ENCODE results near the gene CENPP.

The CENPP gene

GRCh38 chr9:92325269-92325990, at the start of gene CENPP, which contains the start of gene NOL8:
Gene CENPP, plus strand, starts transcription at chr9:92325953.
Gene NOL8, minus strand, starts transcription at chr9:92325350. Its CDS starts 1,189 bp downstream, at chr9:92324161.
- DNase-seq = peak; percentile 91

GRCh38 chr9:92276331-92277032, 49.3 kb upstream of the CENPP start:
- no peak for DNase-seq

GRCh38 chr9:92278110-92278509, 47.6 kb upstream of the CENPP start:
- no peak for DNase-seq

- no peak for DNase-seq
Measured at GRCh38 chr9:92279302-92279701, 46.5 kb upstream of the CENPP start.

GRCh38 chr9:92289708-92290390, 35.9 kb upstream of the CENPP start:
- DNase-seq = no peak

DNA sequence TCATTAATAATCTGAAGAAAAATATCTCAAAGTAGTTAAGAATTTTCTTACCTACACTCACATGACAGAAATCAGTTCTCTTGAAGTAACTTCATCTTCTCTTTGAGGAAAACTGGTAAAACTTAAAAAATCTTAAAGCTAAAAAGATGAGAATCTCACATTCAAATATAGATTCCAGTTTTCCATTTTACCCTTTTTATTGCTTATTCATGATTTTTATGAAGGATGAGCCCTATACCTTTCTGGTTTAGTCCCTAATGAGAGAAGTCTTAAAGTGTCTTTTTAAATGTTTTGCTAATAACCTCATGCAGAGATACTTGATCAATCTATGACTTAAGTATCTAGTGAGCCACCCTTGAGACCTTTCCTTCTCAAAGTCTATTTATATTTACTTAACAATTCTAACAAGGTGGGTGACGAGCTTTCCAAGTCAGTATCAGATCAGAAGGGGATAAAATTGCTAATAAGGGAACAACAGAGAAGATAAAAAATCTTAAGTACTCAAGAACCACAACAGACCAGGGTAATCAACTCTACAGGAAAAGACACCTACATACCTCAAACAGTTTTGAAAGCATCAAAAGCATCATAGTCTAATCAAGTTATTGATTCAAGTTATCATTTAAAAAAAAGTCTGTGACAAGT, 34.8 kb upstream of the CENPP start:
- DNase-seq = no peak

GRCh38 chr9:92291577-92291976, 34.2 kb upstream of the CENPP start:
- no peak for DNase-seq

DNA sequence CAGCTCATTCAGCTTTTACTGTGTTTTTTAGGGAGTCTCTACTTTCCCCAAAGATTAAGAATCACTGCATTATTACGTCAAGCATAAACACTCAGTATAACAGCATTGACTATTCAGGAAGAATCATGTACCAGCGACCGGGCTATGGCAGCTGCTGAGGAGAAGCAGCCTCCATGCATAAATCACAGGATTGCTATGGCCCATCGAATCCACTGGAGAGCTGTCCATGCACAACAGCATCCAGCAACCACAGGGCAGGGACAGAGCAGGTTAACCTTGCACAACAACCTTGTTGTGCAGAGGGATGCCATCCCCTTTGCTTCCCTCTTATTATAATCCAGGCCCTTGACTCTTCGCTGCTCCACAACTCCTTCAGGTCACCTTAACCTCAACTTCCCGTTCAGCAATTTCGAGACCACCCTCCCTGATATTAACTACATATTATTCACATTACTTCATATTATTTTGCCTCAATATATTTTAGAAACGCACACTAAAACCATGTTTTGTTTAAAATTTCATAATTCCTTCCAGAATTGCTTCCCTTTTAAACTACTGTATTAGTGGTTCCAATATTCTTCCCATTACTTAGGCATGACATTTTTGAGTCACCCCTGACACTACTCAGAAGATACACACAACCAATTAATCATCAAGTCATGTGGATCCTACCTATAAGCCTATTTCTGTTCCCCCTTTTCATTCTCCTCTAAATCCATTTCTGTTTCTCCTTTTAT, 33.2 kb upstream of the CENPP start:
- no peak for DNase-seq

DNA sequence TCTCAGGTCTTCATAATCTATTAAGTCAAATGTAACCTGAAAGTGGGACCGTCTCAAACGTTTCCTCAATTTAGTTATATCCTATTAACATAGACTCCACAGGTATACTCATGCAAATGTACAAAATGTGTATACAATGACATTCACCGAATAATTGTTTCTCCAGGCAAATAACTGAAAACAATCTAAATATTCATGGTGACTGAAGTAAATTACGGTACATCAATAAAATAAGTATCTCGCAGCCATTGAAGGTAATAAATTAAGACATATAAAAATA, 32.7 kb upstream of the CENPP start:
- DNase-seq = no peak

DNA sequence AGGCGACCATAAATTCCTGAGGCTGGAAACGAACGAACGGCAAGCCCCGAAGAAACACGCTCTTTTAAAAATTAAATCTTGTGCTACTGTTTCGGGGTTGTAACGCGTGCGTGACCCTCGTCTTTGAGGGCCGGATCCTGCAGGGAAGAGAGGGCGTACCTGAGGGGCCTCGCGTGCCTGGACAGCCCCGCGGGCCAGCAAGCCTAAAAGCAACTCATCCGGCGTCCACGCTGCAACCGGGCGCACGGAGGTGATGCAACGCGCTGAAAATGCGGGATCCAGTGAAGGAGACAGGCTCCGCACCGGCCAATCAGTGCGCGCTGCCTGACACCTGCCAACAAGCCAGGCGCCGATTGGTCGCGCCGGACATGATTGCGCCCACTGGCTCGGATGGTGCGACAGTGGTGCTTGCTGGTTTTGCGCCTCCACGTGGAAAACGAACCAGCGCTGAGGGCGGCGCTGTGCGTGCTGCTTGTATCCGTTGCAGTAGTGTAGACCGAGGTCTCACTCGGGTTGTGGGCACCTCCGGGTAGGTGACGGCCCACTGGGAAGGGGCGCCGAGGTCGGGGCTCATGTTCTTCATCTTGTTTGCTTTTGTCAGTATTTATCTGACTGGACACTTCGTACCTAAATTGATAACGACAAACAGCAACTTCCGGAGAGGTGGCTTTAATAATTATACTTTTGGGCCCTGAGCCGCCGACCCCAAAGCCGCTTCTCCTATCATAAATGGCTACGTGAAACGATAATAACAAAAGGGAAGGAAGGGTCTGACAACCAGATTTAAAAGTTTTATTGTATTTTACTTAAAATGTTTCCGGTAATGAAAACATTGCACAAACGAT, 32.1 kb upstream of the CENPP start, which contains the start of gene IARS1:
IARS1 (minus strand) TSS at position 246 of the 845 bp plus-strand sequence. CDS start 4,278 bp downstream, outside the sequence.
- DNase-seq = peak; percentile 99

DNA sequence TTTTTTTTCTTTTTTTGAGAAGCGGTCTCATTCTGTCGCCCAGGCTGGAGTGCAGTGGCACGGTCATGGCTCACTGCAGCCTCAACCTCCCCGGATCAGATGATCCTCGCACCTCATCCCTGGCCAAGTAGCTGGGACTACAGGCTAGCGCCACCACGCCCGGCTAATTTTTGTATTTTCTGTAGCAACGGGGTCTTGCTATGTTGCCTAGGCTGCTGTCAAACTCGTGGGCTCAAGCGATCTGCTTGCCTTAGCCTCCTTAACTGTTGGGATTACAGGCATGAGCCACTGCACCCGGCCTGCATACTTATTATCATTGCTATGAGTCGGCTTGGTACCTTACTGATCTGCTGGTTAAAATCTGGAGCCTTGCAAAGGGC, 31.5 kb upstream of the CENPP start:
- no peak for DNase-seq

- no peak for DNase-seq
Measured at GRCh38 chr9:92295240-92295790, 30.4 kb upstream of the CENPP start.

DNA sequence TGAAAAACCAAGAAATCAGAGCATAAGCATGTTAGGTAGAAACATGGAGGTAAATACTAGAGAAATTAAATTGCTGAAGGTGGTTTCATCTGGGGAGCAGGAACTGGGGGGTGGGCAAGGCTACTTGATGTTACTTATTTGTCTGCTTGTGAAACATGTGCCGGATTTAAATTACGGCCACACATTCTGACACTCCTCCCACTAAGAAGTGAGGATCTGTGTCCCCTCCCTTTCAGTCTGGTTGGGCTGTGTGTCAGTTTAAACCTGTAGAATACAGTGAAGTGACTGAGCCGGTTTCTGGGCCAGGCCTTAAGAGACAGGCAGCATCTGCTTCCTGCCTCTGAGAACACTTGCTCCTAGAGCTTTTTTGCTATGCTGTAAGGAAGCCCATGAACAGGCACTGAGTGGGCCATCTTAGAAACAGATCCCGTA, 29.9 kb upstream of the CENPP start:
- no peak for DNase-seq

GRCh38 chr9:92297611-92298010, 28.1 kb upstream of the CENPP start:
- no peak for DNase-seq

DNA sequence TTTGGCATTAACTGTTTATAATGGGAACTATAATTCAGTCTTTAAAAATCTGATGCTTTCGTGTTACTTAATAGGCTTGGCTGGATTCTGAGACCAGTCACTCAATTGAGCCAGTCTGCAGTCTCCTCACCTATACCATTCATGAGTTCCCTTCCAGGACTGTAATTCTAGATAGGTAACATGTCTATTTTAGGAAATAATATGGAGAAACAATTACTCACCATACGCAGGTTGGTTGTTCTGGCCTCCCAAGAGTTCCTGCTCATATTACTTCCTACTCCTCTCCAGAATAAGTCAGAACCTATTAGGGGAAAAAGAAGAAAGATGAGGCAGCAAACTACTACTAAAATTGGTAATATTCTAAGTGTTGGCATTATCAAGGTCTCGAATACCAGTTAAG, 27.7 kb upstream of the CENPP start:
- no peak for DNase-seq

- no peak for DNase-seq
Measured at GRCh38 chr9:92299116-92299515, 26.6 kb upstream of the CENPP start.

DNA sequence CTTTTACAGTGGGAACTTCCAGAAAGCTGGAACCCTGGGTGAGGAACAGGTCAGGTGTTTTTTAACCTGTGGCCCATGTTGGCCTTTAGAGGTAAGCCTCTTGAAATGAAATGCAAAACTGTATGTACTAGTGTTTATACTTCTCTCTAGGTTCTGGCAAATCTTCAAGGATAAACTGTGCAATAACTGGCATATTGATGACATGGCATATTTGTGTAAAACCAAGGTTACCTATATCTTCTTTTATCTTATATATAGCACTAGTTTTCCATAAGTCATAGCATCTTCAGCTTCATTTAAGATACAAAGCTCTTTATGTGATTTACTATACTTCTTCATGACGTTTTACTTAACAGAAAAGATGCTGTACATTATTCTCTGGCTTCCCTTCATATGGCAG, 24.8 kb upstream of the CENPP start:
- no peak for DNase-seq

GRCh38 chr9:92308893-92309292, 16.9 kb upstream of the CENPP start:
- DNase-seq = no peak

GRCh38 chr9:92310562-92310961, 15.2 kb upstream of the CENPP start:
- DNase-seq = no peak

- no peak for DNase-seq
Measured at GRCh38 chr9:92312887-92313623, 12.7 kb upstream of the CENPP start.

DNA sequence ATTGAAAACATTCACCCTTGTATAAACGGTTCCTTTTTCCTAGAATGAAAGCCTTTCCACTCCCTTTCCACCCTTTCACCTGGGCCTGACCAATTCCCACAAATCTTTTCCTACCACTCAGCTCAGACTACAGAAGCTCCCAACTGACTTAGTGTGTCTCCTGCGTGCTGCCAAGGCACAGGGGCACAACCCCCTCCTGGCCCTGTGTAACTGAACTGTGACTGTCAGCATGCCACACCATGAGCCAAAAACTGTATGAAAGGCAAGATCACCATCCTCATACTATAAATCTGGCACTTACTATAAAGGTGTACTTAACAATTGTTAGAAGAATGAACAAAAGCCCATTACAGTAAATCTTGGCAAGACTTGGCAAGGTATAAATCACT, 12.1 kb upstream of the CENPP start:
- no peak for DNase-seq
